Calu3 (cell line): Measurements from ENCODE around the gene CEP128. TPM values are rescaled to one million over a fixed set of nuclear protein-coding genes. Genes with fewer than 3 reads are reported as not detected.

Experiments used
- BruUV-seq: library from RNA; stranded (reverse); fragments of 400-500 nt; replicated peaks from 2 replicates; lab custom pipeline; 2021; lab: Mats Ljungman, UMichigan
- CTCF ChIA-PET: fragments of 300-600 bp; sonication (Branson Sonifier 250); formaldehyde crosslinking; loops from one replicate; lab custom pipeline; 2022; ENCODE audit warnings: antibody characterized with exemption; lab: Charles Lee
- DNase-seq: peaks from one replicate; pipeline ENCODE4 v3.0.0; 2022
- H3K27ac Mint-ChIP-seq: one replicate; pipeline ENCODE4 v1.8.0; 2022; ENCODE audit warnings: mixed read lengths; ENCODE audit not compliant: unreplicated experiment
- H3K27me3 Mint-ChIP-seq: one replicate; pipeline ENCODE4 v1.8.0; 2022; ENCODE audit warnings: mixed read lengths; ENCODE audit not compliant: unreplicated experiment
- H3K36me3 Mint-ChIP-seq: one replicate; pipeline ENCODE4 v1.8.0; 2022; ENCODE audit warnings: mild to moderate bottlenecking, moderate library complexity, mixed read lengths; ENCODE audit not compliant: insufficient read depth, unreplicated experiment
- H3K4me1 Mint-ChIP-seq: one replicate; pipeline ENCODE4 v1.8.0; 2022; ENCODE audit warnings: mild to moderate bottlenecking, low read depth, mixed read lengths; ENCODE audit not compliant: unreplicated experiment
- H3K4me3 Mint-ChIP-seq: one replicate; pipeline ENCODE4 v1.8.0; 2022; ENCODE audit warnings: mild to moderate bottlenecking, low read depth, moderate library complexity, mixed read lengths; ENCODE audit not compliant: unreplicated experiment
- H3K9me3 Mint-ChIP-seq: one replicate; pipeline ENCODE4 v1.8.0; 2022; ENCODE audit warnings: low read depth, mixed read lengths; ENCODE audit not compliant: unreplicated experiment
- intact Hi-C: fragments of 100-400 bp; cut with micrococcal nuclease; formaldehyde crosslinking; loops from one replicate; pipeline ENCODE4 v1.10.0; 2022; ENCODE audit not compliant: unreplicated experiment
- total RNA-seq: library from RNA; stranded (reverse); gene quantifications from 2 replicates; pipeline ENCODE4 v1.2.3, GENCODE V29; 2022
- TF ChIP-seq, protein P1 (sequence below): fragments of 200-600 bp; IDR thresholded peaks from one replicate; pipeline ENCODE4 v1.8.0; 2022; ENCODE audit warnings: antibody characterized with exemption; ENCODE audit not compliant: unreplicated experiment

The CEP128 gene
- total RNA-seq, 1 experiment from 2014 or later: 22.9 TPM

DNA sequence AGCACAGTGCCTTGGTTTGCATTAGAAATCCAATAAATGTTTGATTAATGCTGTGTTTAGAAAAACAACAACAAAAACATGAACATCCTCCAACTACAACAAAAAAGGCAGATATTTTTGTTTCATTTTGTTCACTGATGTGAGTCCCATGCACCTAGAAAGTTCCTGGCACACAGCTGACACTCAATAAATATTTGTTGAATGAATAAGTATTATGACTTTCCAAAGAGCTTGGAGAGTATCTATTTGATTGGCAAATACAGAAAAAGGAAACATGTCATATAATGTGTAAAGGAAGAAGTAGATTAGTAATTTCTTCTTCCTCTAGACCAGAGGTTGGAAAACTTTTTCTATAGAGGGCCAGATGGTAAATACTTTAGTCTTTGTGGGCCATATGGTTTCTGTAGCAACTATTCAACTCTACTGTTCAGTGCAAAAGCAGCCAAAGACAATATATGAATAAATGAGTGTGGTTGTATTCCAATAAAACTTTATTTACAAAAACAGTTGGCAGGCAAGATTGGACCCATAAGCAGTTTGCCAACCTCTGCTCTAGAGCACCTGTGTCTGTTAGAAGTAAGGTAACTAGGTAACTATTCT lies 417.9 kb downstream of the CEP128 start:
- no TSS peak for BruUV-seq

DNA sequence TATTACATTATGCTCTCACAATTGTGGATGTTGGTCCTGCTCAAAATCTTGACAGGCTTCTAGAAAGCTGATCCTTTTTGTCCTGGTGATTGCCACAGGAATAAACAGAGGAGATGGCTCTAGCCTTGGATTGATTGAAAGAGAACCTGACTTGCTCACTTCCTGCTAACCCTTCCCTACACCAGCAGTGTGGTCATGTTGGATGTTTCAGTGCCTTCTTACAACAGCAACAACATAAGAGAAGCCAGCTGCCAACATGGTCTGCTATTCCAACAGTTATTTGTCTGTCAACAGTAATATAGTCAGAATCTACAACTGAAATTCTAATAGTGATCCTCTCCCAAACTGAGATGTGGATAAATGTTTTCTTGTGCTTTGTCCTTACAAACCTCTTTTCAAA lies 418.6 kb downstream of the CEP128 start:
- no peaks in the 10 kb centered on the region for H3K27me3 Mint-ChIP-seq
- no peak overlapping the region for H3K27ac Mint-ChIP-seq
- no peak for DNase-seq
- BruUV-seq: no TSS peak
- H3K4me1 Mint-ChIP-seq: no peaks in the 10 kb centered on the region
- CTCF ChIA-PET: no interaction called here
- intact Hi-C loops: no loop called here
- no peaks in the 10 kb centered on the region for H3K9me3 Mint-ChIP-seq
- TF ChIP-seq, protein P1, sequence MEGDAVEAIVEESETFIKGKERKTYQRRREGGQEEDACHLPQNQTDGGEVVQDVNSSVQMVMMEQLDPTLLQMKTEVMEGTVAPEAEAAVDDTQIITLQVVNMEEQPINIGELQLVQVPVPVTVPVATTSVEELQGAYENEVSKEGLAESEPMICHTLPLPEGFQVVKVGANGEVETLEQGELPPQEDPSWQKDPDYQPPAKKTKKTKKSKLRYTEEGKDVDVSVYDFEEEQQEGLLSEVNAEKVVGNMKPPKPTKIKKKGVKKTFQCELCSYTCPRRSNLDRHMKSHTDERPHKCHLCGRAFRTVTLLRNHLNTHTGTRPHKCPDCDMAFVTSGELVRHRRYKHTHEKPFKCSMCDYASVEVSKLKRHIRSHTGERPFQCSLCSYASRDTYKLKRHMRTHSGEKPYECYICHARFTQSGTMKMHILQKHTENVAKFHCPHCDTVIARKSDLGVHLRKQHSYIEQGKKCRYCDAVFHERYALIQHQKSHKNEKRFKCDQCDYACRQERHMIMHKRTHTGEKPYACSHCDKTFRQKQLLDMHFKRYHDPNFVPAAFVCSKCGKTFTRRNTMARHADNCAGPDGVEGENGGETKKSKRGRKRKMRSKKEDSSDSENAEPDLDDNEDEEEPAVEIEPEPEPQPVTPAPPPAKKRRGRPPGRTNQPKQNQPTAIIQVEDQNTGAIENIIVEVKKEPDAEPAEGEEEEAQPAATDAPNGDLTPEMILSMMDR: no peak
- H3K4me3 Mint-ChIP-seq: no peak overlapping the region
- H3K36me3 Mint-ChIP-seq: no peaks in the 10 kb centered on the region

More for the DNA sequence above, 417.9 kb downstream of the CEP128 start:
- CTCF ChIA-PET: no interaction called here
- TF ChIP-seq, protein P1: no peak
- Mint-ChIP-seq H3K4me3 (no peak overlapping the region), H3K4me1 (no peaks in the 10 kb centered on the region), H3K9me3 (no peaks in the 10 kb centered on the region), H3K36me3 (no peaks in the 10 kb centered on the region), H3K27me3 (no peaks in the 10 kb centered on the region), H3K27ac (no peak overlapping the region)
- DNase-seq: no peak
- intact Hi-C loops: no loop called here

DNA sequence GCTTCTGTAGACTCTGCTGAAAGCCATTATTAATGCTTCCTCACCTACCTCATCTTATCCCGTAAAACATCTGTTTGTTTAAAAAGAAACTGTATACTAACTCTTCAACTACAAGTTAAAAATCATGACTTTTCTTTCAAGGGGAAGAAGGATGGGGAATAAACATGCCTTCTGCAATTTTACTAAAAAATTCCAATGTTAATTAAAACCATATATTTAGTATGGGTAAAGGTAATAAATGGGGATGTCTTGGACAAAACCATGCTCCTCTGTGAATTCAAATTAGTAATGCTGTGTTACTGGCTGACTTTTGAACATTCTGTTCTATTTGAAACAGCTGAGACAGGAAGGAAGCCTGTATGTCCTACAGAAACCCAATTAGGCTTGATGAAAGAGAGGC lies 419.1 kb downstream of the CEP128 start:
- CTCF ChIA-PET: no interaction called here
- no peak for DNase-seq
- Mint-ChIP-seq H3K4me1 (no peaks in the 10 kb centered on the region), H3K27ac (no peak overlapping the region), H3K9me3 (no peaks in the 10 kb centered on the region), H3K36me3 (no peaks in the 10 kb centered on the region), H3K27me3 (no peaks in the 10 kb centered on the region), H3K4me3 (no peak overlapping the region)
- intact Hi-C loops: no loop called here
- no TSS peak for BruUV-seq
- TF ChIP-seq, protein P1: no peak

DNA sequence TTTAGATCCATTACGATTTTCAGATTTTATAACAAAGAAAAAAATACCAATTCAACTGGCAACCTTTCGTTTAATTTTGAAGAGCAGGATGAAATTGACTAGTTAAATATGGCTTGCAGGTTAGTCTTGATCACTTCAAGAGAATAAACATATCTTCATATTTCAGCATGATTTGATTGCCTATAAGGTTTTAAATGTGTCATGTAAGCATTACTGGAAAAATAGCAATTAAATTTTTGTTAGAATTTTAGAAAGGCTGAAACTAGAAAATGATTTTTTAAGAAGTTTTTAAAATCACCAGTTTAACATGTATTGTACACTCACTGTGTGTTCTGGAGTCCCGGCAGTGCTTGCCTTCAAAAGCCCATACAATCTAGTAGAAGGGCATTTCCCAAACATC lies 420.1 kb downstream of the CEP128 start:
- H3K4me3 Mint-ChIP-seq: no peak overlapping the region
- TF ChIP-seq, protein P1: no peak
- H3K27me3 Mint-ChIP-seq: no peaks in the 10 kb centered on the region
- BruUV-seq: no TSS peak
- CTCF ChIA-PET: no interaction called here
- no peaks in the 10 kb centered on the region for H3K9me3 Mint-ChIP-seq
- no peaks in the 10 kb centered on the region for H3K4me1 Mint-ChIP-seq
- H3K36me3 Mint-ChIP-seq: no peaks in the 10 kb centered on the region
- intact Hi-C loops: no loop called here
- H3K27ac Mint-ChIP-seq: no peak overlapping the region
- no peak for DNase-seq
